Liver (tissue), 9 donors: ENCODE results near the gene GRN. TPM values are rescaled to one million over a fixed set of nuclear protein-coding genes. Genes with fewer than 3 reads are reported as not detected.
"Not testable (repeated sequence)": the region's sequence is repeated elsewhere in the genome, so short reads cannot be mapped to it uniquely, and the experiment has no call there.

ENCODE experiments used
- DNase-seq: peaks from one replicate; pipeline ENCODE4 v3.0.0-alpha.2; 2017; ENCODE audit warnings: low spot score
- H3K27ac ChIP-seq, 2 donors: one replicate each; pipeline ENCODE4 v1.7.0; 2013; ENCODE audit warnings: inconsistent platforms in 2 of 2, low read length in 2 of 2, control low read depth in 1 of 2, low read depth in 1 of 2, mild to moderate bottlenecking in 1 of 2
- H3K27me3 ChIP-seq, 4 donors: one replicate each; pipeline versions ENCODE4 v1.6.1 to v1.7.0; 2013; ENCODE audit warnings: low read length in 3 of 4, inconsistent platforms in 1 of 4, mild to moderate bottlenecking in 1 of 4, moderate library complexity in 1 of 4; ENCODE audit not compliant: control insufficient read depth in 4 of 4, insufficient read depth in 4 of 4
- H3K36me3 ChIP-seq, 4 donors: one replicate each; pipeline versions ENCODE4 v1.6.1 to v1.7.0; 2013; ENCODE audit warnings: low read length in 3 of 4, mild to moderate bottlenecking in 3 of 4, low read depth in 1 of 4, moderate library complexity in 1 of 4; ENCODE audit not compliant: control insufficient read depth in 4 of 4, insufficient read depth in 3 of 4
- H3K4me1 ChIP-seq, 4 donors: one replicate each; pipeline versions ENCODE4 v1.6.1 to v1.7.0; 2013; ENCODE audit warnings: low read length in 3 of 4, mild to moderate bottlenecking in 3 of 4, moderate library complexity in 1 of 4; ENCODE audit not compliant: control insufficient read depth in 4 of 4, insufficient read depth in 4 of 4
- H3K4me3 ChIP-seq, 3 donors: one replicate each; pipeline versions ENCODE4 v1.6.1 to v1.7.0; 2013; ENCODE audit warnings: low read length in 3 of 3, control low read depth in 1 of 3, low read depth in 1 of 3, mild to moderate bottlenecking in 1 of 3
- H3K9ac ChIP-seq, 2 donors: one replicate each; pipeline ENCODE4 v1.7.0; 2013; ENCODE audit warnings: low read length in 2 of 2, mild to moderate bottlenecking in 2 of 2, moderate library complexity in 2 of 2, control low read depth in 1 of 2, low read depth in 1 of 2
- H3K9me3 ChIP-seq, 4 donors: one replicate each; pipeline versions ENCODE4 v1.6.1 to v1.7.0; 2013; ENCODE audit warnings: low read length in 3 of 4; ENCODE audit not compliant: control insufficient read depth in 4 of 4
- FOXA1 ChIP-seq: IDR thresholded peaks from 2 replicates; pipeline ENCODE4 v1.6.1; 2016; ENCODE audit warnings: antibody characterized with exemption
- FOXA2 ChIP-seq: IDR thresholded peaks from 2 replicates; pipeline ENCODE4 v1.6.1; 2016; ENCODE audit warnings: antibody characterized with exemption
- HNF4A ChIP-seq, 2 donors: conservative IDR thresholded peaks; 2 replicates each; pipeline ENCODE4 v1.6.1; 2016; ENCODE audit warnings: antibody characterized with exemption in 2 of 2, mild to moderate bottlenecking in 2 of 2
- RAD21 ChIP-seq, 2 donors: IDR thresholded peaks; 2 replicates each; pipeline ENCODE4 v1.6.1; 2016; ENCODE audit warnings: antibody characterized with exemption in 2 of 2, mild to moderate bottlenecking in 2 of 2
- SP1 ChIP-seq: IDR thresholded peaks from 2 replicates; pipeline ENCODE4 v1.6.1; 2018; ENCODE audit warnings: antibody characterized with exemption, mild to moderate bottlenecking
- TAF1 ChIP-seq: conservative IDR thresholded peaks from 2 replicates; pipeline ENCODE4 v1.6.1; 2016; ENCODE audit warnings: antibody characterized with exemption, mild to moderate bottlenecking
- WGBS: extraction: QIAGEN DNeasy Blood & Tissue Kit; methylation state at CpG from one replicate; pipeline ENCODE4 v1.1.7; 2013; 5-methylcytosine and 5-hydroxymethylcytosine counted together
- polyA plus RNA-seq, 2 donors: library from polyadenylated mRNA; stranded (reverse) in 1 of 2; unstranded in 1 of 2; fragments of 200-250 nt in 1 of 2; fragments of >200 nt in 1 of 2; fragmentation: Nextera tagmentation in 1 of 2; extraction: Ambion mirVana in 1 of 2; gene quantifications; one replicate each; pipeline versions ENCODE4 v1.2.1 to v1.2.3, GENCODE V29; 2013 to 2015
- total RNA-seq, 2 donors: library from RNA; depleted of rRNA; stranded (reverse); fragments of >200 nt; gene quantifications; one replicate each; pipeline ENCODE4 v1.2.3, GENCODE V29; 2014
- TF ChIP-seq, protein P1 (sequence below): IDR thresholded peaks from 2 replicates; pipeline ENCODE4 v1.6.1; 2016; ENCODE audit warnings: antibody characterized with exemption
- TF ChIP-seq, protein P2 (sequence below): IDR thresholded peaks from 2 replicates; pipeline ENCODE4 v1.6.1; 2016; ENCODE audit warnings: antibody characterized with exemption
- TF ChIP-seq, protein P3 (sequence below): fragments of 150-350 bp; IDR thresholded peaks from 2 replicates; pipeline ENCODE4 v1.5.1; 2017; ENCODE audit warnings: improper control_type of control experiment, low read depth, low read length; ENCODE audit not compliant: missing input control
- TF ChIP-seq, protein P4 (sequence below): IDR thresholded peaks from 2 replicates; pipeline ENCODE4 v1.6.1; 2016; ENCODE audit warnings: antibody characterized with exemption
- TF ChIP-seq, protein P5 (sequence below): IDR thresholded peaks from 2 replicates; pipeline ENCODE4 v1.6.1; 2016; ENCODE audit warnings: antibody characterized with exemption, mild to moderate bottlenecking
- donor health status: healthy.
- donor health status: healthy.
- donor health status: healthy.
- donor health status: healthy.
- donor health status: healthy.

Gene GRN
- total and polyA plus RNA-seq, 4 donors, result 90.9 to 166 (median 133) TPM

DNA sequence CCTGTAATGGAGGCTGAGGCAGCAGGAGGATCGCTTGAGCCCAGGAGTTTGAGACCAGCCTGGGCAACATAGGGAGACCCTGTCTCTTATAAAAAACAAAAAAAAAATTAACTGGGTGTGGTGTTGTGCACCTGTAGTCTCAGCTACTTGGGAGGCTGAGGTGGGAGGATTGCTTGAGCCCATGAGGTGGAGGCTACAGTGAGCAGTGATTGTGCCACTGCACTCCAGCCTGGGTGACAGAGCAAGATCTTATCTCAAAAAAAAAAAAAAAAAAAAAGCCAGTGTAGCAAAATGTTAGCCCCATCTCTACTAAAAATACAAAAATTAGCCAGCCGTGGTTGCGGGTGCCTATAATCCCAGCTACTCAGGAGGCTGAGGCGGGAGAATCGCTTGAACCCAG is 14.8 kb upstream of the GRN start:
- not testable (repeated sequence) for H3K4me3 ChIP-seq, H3K27me3 ChIP-seq
- 92% methylated on average over 5 of the region's 5 CpGs for WGBS

DNA sequence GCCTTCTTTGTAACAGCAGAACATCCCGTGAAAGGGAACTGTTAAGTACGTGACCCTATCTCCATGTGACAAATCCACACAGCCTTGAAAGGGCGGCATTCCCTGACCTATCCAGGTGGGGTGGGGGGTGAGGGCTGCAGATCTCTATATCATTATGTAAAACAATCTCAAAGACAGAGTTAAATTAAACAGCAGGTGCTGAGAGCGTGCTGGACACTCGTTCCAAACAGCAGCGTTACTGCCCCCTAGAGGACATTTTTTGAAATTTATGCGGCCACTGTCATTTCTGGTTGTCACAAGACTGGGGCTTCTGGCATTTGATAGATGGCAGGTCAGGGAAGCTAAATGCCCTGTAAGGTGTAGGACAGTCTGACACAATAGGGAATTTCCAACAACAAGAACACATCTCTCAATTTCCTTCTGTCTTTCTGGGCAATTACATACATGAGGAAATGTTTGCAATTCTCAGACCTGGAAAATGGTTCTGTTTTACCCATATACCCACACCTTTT is 13.8 kb upstream of the GRN start:
- Histone ChIP-seq H3K9ac (no peak overlapping the region), H3K27me3 (no peaks in the 10 kb centered on the region), H3K4me1 (peaks cover 1 to 13% (median 6%) of the 10 kb centered on the region in 4 donors), H3K36me3 (no peaks in the 10 kb centered on the region), H3K27ac (no peak overlapping the region), H3K4me3 (no peak overlapping the region), H3K9me3 (no peaks in the 10 kb centered on the region)
- TF ChIP-seq, protein P1, sequence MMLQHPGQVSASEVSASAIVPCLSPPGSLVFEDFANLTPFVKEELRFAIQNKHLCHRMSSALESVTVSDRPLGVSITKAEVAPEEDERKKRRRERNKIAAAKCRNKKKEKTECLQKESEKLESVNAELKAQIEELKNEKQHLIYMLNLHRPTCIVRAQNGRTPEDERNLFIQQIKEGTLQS, result no peak
- TF ChIP-seq, protein P2, sequence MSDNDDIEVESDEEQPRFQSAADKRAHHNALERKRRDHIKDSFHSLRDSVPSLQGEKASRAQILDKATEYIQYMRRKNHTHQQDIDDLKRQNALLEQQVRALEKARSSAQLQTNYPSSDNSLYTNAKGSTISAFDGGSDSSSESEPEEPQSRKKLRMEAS, result peak; percentile 38
- TF ChIP-seq FOXA2 (no peak), SP1 (peak; percentile 14), HNF4A (conservative IDR thresholded peaks at IDR 0.05) (no peak), TAF1 (no peak), FOXA1 (no peak), RAD21 (IDR thresholded peaks at IDR 0.05) (peak; percentile 84 to 85)
- TF ChIP-seq, protein P3, sequence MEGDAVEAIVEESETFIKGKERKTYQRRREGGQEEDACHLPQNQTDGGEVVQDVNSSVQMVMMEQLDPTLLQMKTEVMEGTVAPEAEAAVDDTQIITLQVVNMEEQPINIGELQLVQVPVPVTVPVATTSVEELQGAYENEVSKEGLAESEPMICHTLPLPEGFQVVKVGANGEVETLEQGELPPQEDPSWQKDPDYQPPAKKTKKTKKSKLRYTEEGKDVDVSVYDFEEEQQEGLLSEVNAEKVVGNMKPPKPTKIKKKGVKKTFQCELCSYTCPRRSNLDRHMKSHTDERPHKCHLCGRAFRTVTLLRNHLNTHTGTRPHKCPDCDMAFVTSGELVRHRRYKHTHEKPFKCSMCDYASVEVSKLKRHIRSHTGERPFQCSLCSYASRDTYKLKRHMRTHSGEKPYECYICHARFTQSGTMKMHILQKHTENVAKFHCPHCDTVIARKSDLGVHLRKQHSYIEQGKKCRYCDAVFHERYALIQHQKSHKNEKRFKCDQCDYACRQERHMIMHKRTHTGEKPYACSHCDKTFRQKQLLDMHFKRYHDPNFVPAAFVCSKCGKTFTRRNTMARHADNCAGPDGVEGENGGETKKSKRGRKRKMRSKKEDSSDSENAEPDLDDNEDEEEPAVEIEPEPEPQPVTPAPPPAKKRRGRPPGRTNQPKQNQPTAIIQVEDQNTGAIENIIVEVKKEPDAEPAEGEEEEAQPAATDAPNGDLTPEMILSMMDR, result peak; percentile 83
- TF ChIP-seq, protein P4, sequence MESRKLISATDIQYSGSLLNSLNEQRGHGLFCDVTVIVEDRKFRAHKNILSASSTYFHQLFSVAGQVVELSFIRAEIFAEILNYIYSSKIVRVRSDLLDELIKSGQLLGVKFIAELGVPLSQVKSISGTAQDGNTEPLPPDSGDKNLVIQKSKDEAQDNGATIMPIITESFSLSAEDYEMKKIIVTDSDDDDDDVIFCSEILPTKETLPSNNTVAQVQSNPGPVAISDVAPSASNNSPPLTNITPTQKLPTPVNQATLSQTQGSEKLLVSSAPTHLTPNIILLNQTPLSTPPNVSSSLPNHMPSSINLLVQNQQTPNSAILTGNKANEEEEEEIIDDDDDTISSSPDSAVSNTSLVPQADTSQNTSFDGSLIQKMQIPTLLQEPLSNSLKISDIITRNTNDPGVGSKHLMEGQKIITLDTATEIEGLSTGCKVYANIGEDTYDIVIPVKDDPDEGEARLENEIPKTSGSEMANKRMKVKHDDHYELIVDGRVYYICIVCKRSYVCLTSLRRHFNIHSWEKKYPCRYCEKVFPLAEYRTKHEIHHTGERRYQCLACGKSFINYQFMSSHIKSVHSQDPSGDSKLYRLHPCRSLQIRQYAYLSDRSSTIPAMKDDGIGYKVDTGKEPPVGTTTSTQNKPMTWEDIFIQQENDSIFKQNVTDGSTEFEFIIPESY, result no peak
- TF ChIP-seq, protein P5, sequence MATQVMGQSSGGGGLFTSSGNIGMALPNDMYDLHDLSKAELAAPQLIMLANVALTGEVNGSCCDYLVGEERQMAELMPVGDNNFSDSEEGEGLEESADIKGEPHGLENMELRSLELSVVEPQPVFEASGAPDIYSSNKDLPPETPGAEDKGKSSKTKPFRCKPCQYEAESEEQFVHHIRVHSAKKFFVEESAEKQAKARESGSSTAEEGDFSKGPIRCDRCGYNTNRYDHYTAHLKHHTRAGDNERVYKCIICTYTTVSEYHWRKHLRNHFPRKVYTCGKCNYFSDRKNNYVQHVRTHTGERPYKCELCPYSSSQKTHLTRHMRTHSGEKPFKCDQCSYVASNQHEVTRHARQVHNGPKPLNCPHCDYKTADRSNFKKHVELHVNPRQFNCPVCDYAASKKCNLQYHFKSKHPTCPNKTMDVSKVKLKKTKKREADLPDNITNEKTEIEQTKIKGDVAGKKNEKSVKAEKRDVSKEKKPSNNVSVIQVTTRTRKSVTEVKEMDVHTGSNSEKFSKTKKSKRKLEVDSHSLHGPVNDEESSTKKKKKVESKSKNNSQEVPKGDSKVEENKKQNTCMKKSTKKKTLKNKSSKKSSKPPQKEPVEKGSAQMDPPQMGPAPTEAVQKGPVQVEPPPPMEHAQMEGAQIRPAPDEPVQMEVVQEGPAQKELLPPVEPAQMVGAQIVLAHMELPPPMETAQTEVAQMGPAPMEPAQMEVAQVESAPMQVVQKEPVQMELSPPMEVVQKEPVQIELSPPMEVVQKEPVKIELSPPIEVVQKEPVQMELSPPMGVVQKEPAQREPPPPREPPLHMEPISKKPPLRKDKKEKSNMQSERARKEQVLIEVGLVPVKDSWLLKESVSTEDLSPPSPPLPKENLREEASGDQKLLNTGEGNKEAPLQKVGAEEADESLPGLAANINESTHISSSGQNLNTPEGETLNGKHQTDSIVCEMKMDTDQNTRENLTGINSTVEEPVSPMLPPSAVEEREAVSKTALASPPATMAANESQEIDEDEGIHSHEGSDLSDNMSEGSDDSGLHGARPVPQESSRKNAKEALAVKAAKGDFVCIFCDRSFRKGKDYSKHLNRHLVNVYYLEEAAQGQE, result no peak
- WGBS, result 3% methylated on average over 7 of the region's 7 CpGs
- DNase-seq, result peak; percentile 81

More for the DNA sequence above, 14.8 kb upstream of the GRN start:
- H3K9me3 ChIP-seq, DNase-seq, H3K9ac ChIP-seq, H3K27ac ChIP-seq, H3K36me3 ChIP-seq: not testable (repeated sequence)
- H3K4me1 ChIP-seq, result peaks cover 1 to 18% (median 7%) of the 10 kb centered on the region in 4 donors
